Measurements from ENCODE around the gene MED25.

The MED25 gene

GRCh38 chr19:49872245-49873128 is 54.4 kb downstream of the MED25 start:
- H3K9me3 Mint-ChIP-seq: no peaks in the 10 kb centered on the region
- H3K36me3 Mint-ChIP-seq (ENCODE audit: insufficient read depth): peaks cover 9% of the 10 kb centered on the region
- H3K27me3 Mint-ChIP-seq: no peaks in the 10 kb centered on the region
- H3K4me3 Mint-ChIP-seq: peak overlapping the region; percentile 13
- ATAC-seq (replicated peaks; ENCODE audit: extremely low read depth, poor library complexity, severe bottlenecking) (no peak), DNase-seq (ENCODE audit: low spot score in 2 of 2) (no peak)
- H3K4me1 Mint-ChIP-seq: peaks cover 32% of the 10 kb centered on the region
- H3K27ac Mint-ChIP-seq (ENCODE audit: low read depth): no peak overlapping the region

GRCh38 chr19:49873129-49873521 is 55.0 kb downstream of the MED25 start:
- Mint-ChIP-seq H3K36me3 (ENCODE audit: insufficient read depth) (peaks cover 4% of the 10 kb centered on the region), H3K9me3 (no peaks in the 10 kb centered on the region), H3K27ac (ENCODE audit: low read depth) (no peak overlapping the region), H3K4me1 (peaks cover 30% of the 10 kb centered on the region), H3K27me3 (no peaks in the 10 kb centered on the region), H3K4me3 (no peak overlapping the region)
- ATAC-seq (replicated peaks; ENCODE audit: extremely low read depth, poor library complexity, severe bottlenecking) (no peak), DNase-seq (ENCODE audit: low spot score in 2 of 2) (no peak)

GRCh38 chr19:49873834-49874233 is 55.7 kb downstream of the MED25 start:
- no peaks in the 10 kb centered on the region for H3K9me3 Mint-ChIP-seq
- no peak overlapping the region for H3K4me3 Mint-ChIP-seq
- peaks cover 37% of the 10 kb centered on the region for H3K4me1 Mint-ChIP-seq
- ATAC-seq (replicated peaks; ENCODE audit: extremely low read depth, poor library complexity, severe bottlenecking) (no peak), DNase-seq (ENCODE audit: low spot score in 2 of 2) (no peak)
- H3K27me3 Mint-ChIP-seq: no peaks in the 10 kb centered on the region
- H3K27ac Mint-ChIP-seq (ENCODE audit: low read depth): no peak overlapping the region
- peaks cover 4% of the 10 kb centered on the region for H3K36me3 Mint-ChIP-seq (ENCODE audit: insufficient read depth)

GRCh38 chr19:49874503-49875157 is 56.5 kb downstream of the MED25 start:
- Mint-ChIP-seq H3K9me3 (no peaks in the 10 kb centered on the region), H3K27me3 (no peaks in the 10 kb centered on the region), H3K4me3 (no peak overlapping the region), H3K27ac (ENCODE audit: low read depth) (no peak overlapping the region), H3K36me3 (ENCODE audit: insufficient read depth) (peaks cover 10% of the 10 kb centered on the region), H3K4me1 (peaks cover 41% of the 10 kb centered on the region)
- ATAC-seq (replicated peaks; ENCODE audit: extremely low read depth, poor library complexity, severe bottlenecking) (no peak), DNase-seq (ENCODE audit: low spot score in 2 of 2) (no peak)

GRCh38 chr19:49875177-49875576 is 57.1 kb downstream of the MED25 start:
- no peak overlapping the region for H3K27ac Mint-ChIP-seq (ENCODE audit: low read depth)
- no peak overlapping the region for H3K4me3 Mint-ChIP-seq
- ATAC-seq (replicated peaks; ENCODE audit: extremely low read depth, poor library complexity, severe bottlenecking): no peak

GRCh38 chr19:49875857-49876421 is 57.9 kb downstream of the MED25 start:
- DNase-seq (ENCODE audit: low spot score in 2 of 2): no peak
- Mint-ChIP-seq H3K4me1 (peaks cover 33% of the 10 kb centered on the region), H3K27me3 (no peaks in the 10 kb centered on the region), H3K4me3 (no peak overlapping the region), H3K27ac (ENCODE audit: low read depth) (no peak overlapping the region), H3K9me3 (no peaks in the 10 kb centered on the region), H3K36me3 (ENCODE audit: insufficient read depth) (peaks cover 11% of the 10 kb centered on the region)
- ATAC-seq (replicated peaks; ENCODE audit: extremely low read depth, poor library complexity, severe bottlenecking): no peak

More at GRCh38 chr19:49875177-49875576, 57.1 kb downstream of the MED25 start:
- Mint-ChIP-seq H3K27me3 (no peaks in the 10 kb centered on the region), H3K36me3 (ENCODE audit: insufficient read depth) (peaks cover 10% of the 10 kb centered on the region), H3K9me3 (no peaks in the 10 kb centered on the region), H3K4me1 (peaks cover 39% of the 10 kb centered on the region)
- no peak for DNase-seq (ENCODE audit: low spot score in 2 of 2)

- H3K4me3 Mint-ChIP-seq: no peak overlapping the region
- DNase-seq (ENCODE audit: low spot score in 2 of 2): peak; percentile 95 to 99
- H3K4me1 Mint-ChIP-seq: peaks cover 33% of the 10 kb centered on the region
- H3K27ac Mint-ChIP-seq (ENCODE audit: low read depth): no peak overlapping the region
- H3K9me3 Mint-ChIP-seq: no peaks in the 10 kb centered on the region
- ATAC-seq (replicated peaks; ENCODE audit: extremely low read depth, poor library complexity, severe bottlenecking): peak; percentile 64
- H3K27me3 Mint-ChIP-seq: no peaks in the 10 kb centered on the region
- peaks cover 14% of the 10 kb centered on the region for H3K36me3 Mint-ChIP-seq (ENCODE audit: insufficient read depth)
Observed at GRCh38 chr19:49876422-49877019, 58.4 kb downstream of the MED25 start.

GRCh38 chr19:49877020-49877878 is 59.2 kb downstream of the MED25 start, which contains the start of the genes AKT1S1 and TBC1D17:
Gene AKT1S1, minus strand, starts transcription at chr19:49877355. Its CDS starts 4,060 bp downstream, at chr19:49873295.
Gene TBC1D17, plus strand, starts transcription at chr19:49877702. Its CDS starts 22 bp downstream, at chr19:49877724.
- Mint-ChIP-seq H3K36me3 (ENCODE audit: insufficient read depth) (peaks cover 17% of the 10 kb centered on the region), H3K4me3 (no peak within 1 kb of the TSS), H3K27me3 (no peaks in the 10 kb centered on the region), H3K9me3 (no peaks in the 10 kb centered on the region), H3K27ac (ENCODE audit: low read depth) (no peak within 1 kb of the TSS), H3K4me1 (peaks cover 27% of the 10 kb centered on the region)
- peak; percentile 95 to 100 for DNase-seq (ENCODE audit: low spot score in 2 of 2)
- ATAC-seq (replicated peaks; ENCODE audit: extremely low read depth, poor library complexity, severe bottlenecking): peak; percentile 75

- ATAC-seq (replicated peaks; ENCODE audit: extremely low read depth, poor library complexity, severe bottlenecking): peak; percentile 52
Observed at GRCh38 chr19:49877879-49878743, 60.0 kb downstream of the MED25 start.

GRCh38 chr19:49878744-49879070 is 60.6 kb downstream of the MED25 start:
- Mint-ChIP-seq H3K27me3 (no peaks in the 10 kb centered on the region), H3K9me3 (no peaks in the 10 kb centered on the region), H3K27ac (ENCODE audit: low read depth) (no peak overlapping the region), H3K4me1 (peaks cover 24% of the 10 kb centered on the region), H3K36me3 (ENCODE audit: insufficient read depth) (peaks cover 21% of the 10 kb centered on the region), H3K4me3 (no peak overlapping the region)
- DNase-seq (ENCODE audit: low spot score in 2 of 2): no peak
- ATAC-seq (replicated peaks; ENCODE audit: extremely low read depth, poor library complexity, severe bottlenecking): no peak

More at GRCh38 chr19:49877879-49878743, 60.0 kb downstream of the MED25 start:
- DNase-seq (ENCODE audit: low spot score in 2 of 2): peak in 1 of 2 donors; percentile 96
- Mint-ChIP-seq H3K9me3 (no peaks in the 10 kb centered on the region), H3K4me3 (no peak overlapping the region), H3K27me3 (no peaks in the 10 kb centered on the region), H3K36me3 (ENCODE audit: insufficient read depth) (peaks cover 23% of the 10 kb centered on the region), H3K4me1 (peaks cover 24% of the 10 kb centered on the region), H3K27ac (ENCODE audit: low read depth) (no peak overlapping the region)

- Mint-ChIP-seq H3K27ac (ENCODE audit: low read depth) (no peak overlapping the region), H3K4me3 (no peak overlapping the region), H3K27me3 (no peaks in the 10 kb centered on the region), H3K36me3 (ENCODE audit: insufficient read depth) (peaks cover 22% of the 10 kb centered on the region), H3K4me1 (peaks cover 24% of the 10 kb centered on the region), H3K9me3 (no peaks in the 10 kb centered on the region)
- DNase-seq (ENCODE audit: low spot score in 2 of 2): no peak
- ATAC-seq (replicated peaks; ENCODE audit: extremely low read depth, poor library complexity, severe bottlenecking): no peak
Observed at GRCh38 chr19:49879243-49879963, 61.3 kb downstream of the MED25 start.
